Femur (tissue), 1 donor: ENCODE data around the gene PUS10.
"Not testable (repeated sequence)": the region's sequence is repeated elsewhere in the genome, so short reads cannot be mapped to it uniquely, and the experiment has no call there.

Experiments
- DNase-seq: peaks from one replicate; pipeline ENCODE4 v3.0.0-alpha.2; 2017

PUS10 gene

GRCh38 chr2:61011678-61012077 is 6.4 kb downstream of the PUS10 start:
- no peak for DNase-seq

GRCh38 chr2:61009355-61009754 is 8.7 kb downstream of the PUS10 start:
- DNase-seq, result no peak

- DNase-seq, result no peak
Measured at GRCh38 chr2:61006486-61007105, 11.5 kb downstream of the PUS10 start.

GRCh38 chr2:61005736-61006135 is 12.3 kb downstream of the PUS10 start:
- no peak for DNase-seq

- DNase-seq, result no peak
Measured at GRCh38 chr2:60998628-60999545, 19.2 kb downstream of the PUS10 start.

GRCh38 chr2:60994131-60994530 is 23.9 kb downstream of the PUS10 start:
- no peak for DNase-seq

- no peak for DNase-seq
Measured at GRCh38 chr2:60992985-60993392, 25.1 kb downstream of the PUS10 start.

- DNase-seq, result no peak
Measured at GRCh38 chr2:60991644-60992043, 26.4 kb downstream of the PUS10 start.

- DNase-seq, result no peak
Measured at GRCh38 chr2:60989259-60989658, 28.8 kb downstream of the PUS10 start.

GRCh38 chr2:60987656-60988055 is 30.4 kb downstream of the PUS10 start:
- not testable (repeated sequence) for DNase-seq

GRCh38 chr2:60987041-60987440 is 31.0 kb downstream of the PUS10 start:
- no peak for DNase-seq

GRCh38 chr2:60984720-60985119 is 33.3 kb downstream of the PUS10 start:
- DNase-seq, result no peak

- not testable (repeated sequence) for DNase-seq
Measured at GRCh38 chr2:60982066-60982465, 36.0 kb downstream of the PUS10 start.

- DNase-seq, result no peak
Measured at GRCh38 chr2:60980071-60980815, 37.8 kb downstream of the PUS10 start.

- DNase-seq, result no peak
Measured at GRCh38 chr2:60979231-60979630, 38.8 kb downstream of the PUS10 start.

GRCh38 chr2:60977562-60977895 is 40.5 kb downstream of the PUS10 start:
- no peak for DNase-seq

GRCh38 chr2:60976875-60977561 is 41.0 kb downstream of the PUS10 start:
- DNase-seq, result no peak

GRCh38 chr2:60976256-60976850 is 41.7 kb downstream of the PUS10 start:
- DNase-seq, result no peak

GRCh38 chr2:60974652-60975051 is 43.4 kb downstream of the PUS10 start:
- no peak for DNase-seq

- no peak for DNase-seq
Measured at GRCh38 chr2:60973705-60974104, 44.4 kb downstream of the PUS10 start.

GRCh38 chr2:60972889-60973656 is 45.0 kb downstream of the PUS10 start:
- DNase-seq, result no peak
